H54 (cell line): ENCODE results near the gene PARD3.

Source experiments
- DNase-seq: peaks from one replicate; pipeline ENCODE4 v3.0.0; 2011; ENCODE audit warnings: low spot score, mixed read lengths; ENCODE audit not compliant: insufficient read length
- FAIRE-seq: peaks from 3 replicates; lab custom pipeline; 2011; peaks lifted over from hg19 to GRCh38; lab: Jason Lieb, UNC
- POLR2A ChIP-seq: IDR thresholded peaks from 2 replicates; pipeline ENCODE4 v1.6.1; 2011; ENCODE audit warnings: low read depth, mild to moderate bottlenecking, low read length

The PARD3 gene

GRCh38 chr10:34775044-34775637 is 40.0 kb downstream of the PARD3 start:
- no peak for DNase-seq
- no peak for FAIRE-seq
- no peak for TF ChIP-seq POLR2A

- FAIRE-seq, result no peak
- no peak for TF ChIP-seq POLR2A
- DNase-seq, result no peak
Measured at GRCh38 chr10:34773636-34774630, 41.2 kb downstream of the PARD3 start.

GRCh38 chr10:34771525-34771924 is 43.6 kb downstream of the PARD3 start:
- no peak for TF ChIP-seq POLR2A
- FAIRE-seq (no peak), DNase-seq (no peak)

GRCh38 chr10:34771106-34771505 is 44.0 kb downstream of the PARD3 start:
- no peak for FAIRE-seq
- TF ChIP-seq POLR2A, result no peak
- no peak for DNase-seq

GRCh38 chr10:34769899-34770298 is 45.2 kb downstream of the PARD3 start:
- no peak for FAIRE-seq
- no peak for TF ChIP-seq POLR2A
- DNase-seq, result no peak

GRCh38 chr10:34768972-34769330 is 46.1 kb downstream of the PARD3 start:
- no peak for DNase-seq
- no peak for FAIRE-seq
- no peak for TF ChIP-seq POLR2A

GRCh38 chr10:34768261-34768971 is 46.7 kb downstream of the PARD3 start:
- no peak for TF ChIP-seq POLR2A
- FAIRE-seq, result peak; percentile 93
- DNase-seq, result peak; percentile 52

- TF ChIP-seq POLR2A, result no peak
- FAIRE-seq (no peak), DNase-seq (no peak)
Measured at GRCh38 chr10:34766811-34767494, 48.1 kb downstream of the PARD3 start.

- FAIRE-seq (no peak), DNase-seq (no peak)
- no peak for TF ChIP-seq POLR2A
Measured at GRCh38 chr10:34766266-34766600, 48.9 kb downstream of the PARD3 start.

- DNase-seq (no peak), FAIRE-seq (no peak)
- no peak for TF ChIP-seq POLR2A
Measured at GRCh38 chr10:34764472-34764946, 50.6 kb downstream of the PARD3 start.

GRCh38 chr10:34762603-34763299 is 52.3 kb downstream of the PARD3 start:
- FAIRE-seq (no peak), DNase-seq (no peak)
- no peak for TF ChIP-seq POLR2A

GRCh38 chr10:34762156-34762555 is 52.9 kb downstream of the PARD3 start:
- FAIRE-seq (no peak), DNase-seq (no peak)
- TF ChIP-seq POLR2A, result no peak

GRCh38 chr10:34761453-34761852 is 53.6 kb downstream of the PARD3 start:
- FAIRE-seq (no peak), DNase-seq (no peak)
- TF ChIP-seq POLR2A, result no peak
